Mesendoderm (in vitro differentiated cells): ENCODE results near the gene NCKAP5L. TPM values are rescaled to one million over a fixed set of nuclear protein-coding genes. Genes with fewer than 3 reads are reported as not detected.

ENCODE experiments used
- DNase-seq: peaks from one replicate; pipeline ENCODE4 v3.0.0; 2013
- H2AK5ac ChIP-seq: 2 replicates; pipeline ENCODE4 v1.6.1; 2013; ENCODE audit warnings: low read length, inconsistent platforms
- H2BK120ac ChIP-seq: 2 replicates; pipeline ENCODE4 v1.6.1; 2013; ENCODE audit warnings: low read depth, mild to moderate bottlenecking, low read length, moderate library complexity, mixed read lengths
- H2BK15ac ChIP-seq: replicated peaks from 2 replicates; pipeline ENCODE4 v1.6.1; 2013; ENCODE audit warnings: low read depth, mild to moderate bottlenecking, moderate library complexity
- H2BK5ac ChIP-seq: 2 replicates; pipeline ENCODE4 v1.6.1; 2013; ENCODE audit warnings: low read length, inconsistent platforms
- H3K18ac ChIP-seq: 2 replicates; pipeline ENCODE4 v1.6.1; 2013; ENCODE audit warnings: mild to moderate bottlenecking, low read length, mixed read lengths
- H3K23ac ChIP-seq: one replicate; pipeline ENCODE4 v1.6.1; 2013; ENCODE audit warnings: low read length
- H3K27ac ChIP-seq: 2 replicates; pipeline ENCODE4 v1.5.1; 2013; ENCODE audit warnings: low read depth, mild to moderate bottlenecking, inconsistent platforms, low read length, moderate library complexity
- H3K27me3 ChIP-seq: 2 replicates; pipeline ENCODE4 v1.6.1; 2013; ENCODE audit warnings: low read length, control low read depth, mild to moderate bottlenecking, inconsistent platforms; ENCODE audit not compliant: insufficient read depth, poor library complexity
- H3K36me3 ChIP-seq: 2 replicates; pipeline ENCODE4 v1.6.1; 2013; ENCODE audit warnings: low read length, inconsistent platforms; ENCODE audit not compliant: control insufficient read depth, insufficient read depth
- H3K4ac ChIP-seq: one replicate; pipeline ENCODE4 v1.6.1; 2013; ENCODE audit warnings: low read depth, mild to moderate bottlenecking, low read length, moderate library complexity
- H3K4me1 ChIP-seq: 2 replicates; pipeline ENCODE4 v1.6.1; 2013; ENCODE audit warnings: low read depth, low read length, inconsistent platforms; ENCODE audit not compliant: control insufficient read depth
- H3K4me2 ChIP-seq: 2 replicates; pipeline ENCODE4 v1.6.1; 2013; ENCODE audit warnings: low read length
- H3K4me3 ChIP-seq: 2 replicates; pipeline ENCODE4 v1.5.1; 2013; ENCODE audit warnings: mild to moderate bottlenecking, low read length
- H3K56ac ChIP-seq: one replicate; pipeline ENCODE4 v1.6.1; 2013; ENCODE audit warnings: low read length
- H3K79me1 ChIP-seq: 2 replicates; pipeline ENCODE4 v1.6.1; 2013; ENCODE audit warnings: low read length, inconsistent platforms
- H3K79me2 ChIP-seq: 2 replicates; pipeline ENCODE4 v1.6.1; 2013; ENCODE audit warnings: mild to moderate bottlenecking, low read length; ENCODE audit not compliant: control insufficient read depth, insufficient read depth
- H3K9ac ChIP-seq: 2 replicates; pipeline ENCODE4 v1.6.1; 2013; ENCODE audit warnings: low read length, inconsistent platforms
- H4K5ac ChIP-seq: one replicate; pipeline ENCODE4 v1.6.1; 2013; ENCODE audit warnings: low read length
- H4K8ac ChIP-seq: one replicate; pipeline ENCODE4 v1.6.1; 2013; ENCODE audit warnings: low read depth, mild to moderate bottlenecking, control low read depth, low read length, moderate library complexity
- WGBS: extraction: QIAGEN DNeasy Blood & Tissue Kit; methylation state at CpG from one replicate; pipeline ENCODE4 v1.1.7; 2013; ENCODE audit warnings: low lambda C conversion rate, missing lambda C conversion rate; ENCODE audit not compliant: insufficient coverage; ENCODE audit errors: extremely low coverage; 5-methylcytosine and 5-hydroxymethylcytosine counted together
- small RNA-seq: library from polyadenylated mRNA; stranded (forward); fragments of <200 nt; extraction: miRNeasy Mini kit (QIAGEN cat#:217004); gene quantifications from one replicate; pipeline ENCODE3, GENCODE V24; 2013; ENCODE audit not compliant: insufficient read depth

The NCKAP5L gene

GRCh38 chr12:49748800-49749199 lies 79.4 kb downstream of the NCKAP5L start:
- Histone ChIP-seq H3K18ac (no peak overlapping the region), H2BK120ac (no peak overlapping the region), H2BK15ac (no peak overlapping the region), H3K79me1 (peaks cover 5% of the 10 kb centered on the region), H3K4me2 (no peak overlapping the region), H3K4ac (no peak overlapping the region), H2AK5ac (no peak overlapping the region), H3K79me2 (peaks cover 84% of the 10 kb centered on the region), H3K27me3 (no peaks in the 10 kb centered on the region), H3K56ac (no peak overlapping the region), H3K4me3 (no peak overlapping the region), H3K27ac (no peak overlapping the region), H2BK5ac (no peak overlapping the region), H3K36me3 (peaks cover 4% of the 10 kb centered on the region), H4K8ac (no peak overlapping the region), H3K23ac (no peak overlapping the region), H3K9ac (no peak overlapping the region), H4K5ac (no peak overlapping the region), H3K4me1 (peaks cover 13% of the 10 kb centered on the region)
- no CpG with 5 or more reads among the region's 3 CpGs for WGBS
- DNase-seq: no peak

GRCh38 chr12:49748306-49748705 lies 79.9 kb downstream of the NCKAP5L start:
- H2BK120ac ChIP-seq: no peak overlapping the region
- no peak overlapping the region for H2BK15ac ChIP-seq
- H3K79me1 ChIP-seq: peaks cover 3% of the 10 kb centered on the region
- H3K36me3 ChIP-seq: peaks cover 2% of the 10 kb centered on the region
- H3K23ac ChIP-seq: no peak overlapping the region
- no peak overlapping the region for H3K18ac ChIP-seq
- peak; percentile 25 for DNase-seq
- no peak overlapping the region for H3K4ac ChIP-seq
- H4K8ac ChIP-seq: no peak overlapping the region
- no peak overlapping the region for H3K9ac ChIP-seq
- no CpG with 5 or more reads among the region's 1 CpG for WGBS
- H2BK5ac ChIP-seq: no peak overlapping the region
- no peak overlapping the region for H2AK5ac ChIP-seq
- H3K4me1 ChIP-seq: peaks cover 13% of the 10 kb centered on the region
- peaks cover 86% of the 10 kb centered on the region for H3K79me2 ChIP-seq
- no peak overlapping the region for H3K4me2 ChIP-seq
- no peak overlapping the region for H3K4me3 ChIP-seq
- H3K27me3 ChIP-seq: no peaks in the 10 kb centered on the region
- H4K5ac ChIP-seq: no peak overlapping the region
- H3K27ac ChIP-seq: peak overlapping the region; percentile 51
- H3K56ac ChIP-seq: no peak overlapping the region

GRCh38 chr12:49744363-49744885 lies 83.8 kb downstream of the NCKAP5L start:
- Histone ChIP-seq H2BK5ac (no peak overlapping the region), H3K36me3 (no peaks in the 10 kb centered on the region), H3K23ac (no peak overlapping the region), H3K4me1 (peaks cover 6% of the 10 kb centered on the region), H3K27me3 (no peaks in the 10 kb centered on the region), H3K18ac (no peak overlapping the region), H3K4ac (no peak overlapping the region), H4K8ac (no peak overlapping the region), H3K79me1 (no peaks in the 10 kb centered on the region), H3K56ac (no peak overlapping the region), H3K27ac (no peak overlapping the region), H3K9ac (peak overlapping the region; percentile 1), H2BK120ac (no peak overlapping the region), H3K79me2 (peaks cover 70% of the 10 kb centered on the region), H2BK15ac (no peak overlapping the region), H4K5ac (no peak overlapping the region), H3K4me2 (no peak overlapping the region), H3K4me3 (no peak overlapping the region), H2AK5ac (no peak overlapping the region)
- DNase-seq: peak; percentile 34
- no CpG with 5 or more reads among the region's 3 CpGs for WGBS

- no CpG with 5 or more reads among the region's 35 CpGs for WGBS
- no peaks in the 10 kb centered on the region for H3K36me3 ChIP-seq
- peak; percentile 95 for DNase-seq
- peak overlapping the region; percentile 71 for H2BK5ac ChIP-seq
- peak overlapping the region; percentile 82 for H3K9ac ChIP-seq
- H3K4me1 ChIP-seq: no peaks in the 10 kb centered on the region
- no peaks in the 10 kb centered on the region for H3K27me3 ChIP-seq
- H2BK120ac ChIP-seq: no peak overlapping the region
- no peak overlapping the region for H4K8ac ChIP-seq
- no peak overlapping the region for H2BK15ac ChIP-seq
- H3K4ac ChIP-seq: peak overlapping the region; percentile 82
- H3K18ac ChIP-seq: peak overlapping the region; percentile 52
- no peak overlapping the region for H2AK5ac ChIP-seq
- peaks cover 49% of the 10 kb centered on the region for H3K79me2 ChIP-seq
- H3K27ac ChIP-seq: peak overlapping the region; percentile 85
- no peaks in the 10 kb centered on the region for H3K79me1 ChIP-seq
- H3K23ac ChIP-seq: peak overlapping the region; percentile 51
- H3K4me2 ChIP-seq: peak overlapping the region; percentile 43
- no peak overlapping the region for H4K5ac ChIP-seq
- peak overlapping the region; percentile 59 for H3K4me3 ChIP-seq
- H3K56ac ChIP-seq: peak overlapping the region; percentile 94
Observed at GRCh38 chr12:49741882-49742620, 86.2 kb downstream of the NCKAP5L start.

Small RNA genes within 50 kb of the gene (small RNA-seq; reads per million reads assigned to genes)
- gene LSM6P2: not detected
